Loucy (cell line): Measurements from ENCODE around the gene PPP1R12B.

Experiments used
- H2AFZ ChIP-seq: fragments of 200-600 bp; sonication (generic); 2 replicates; pipeline ENCODE4 v1.6.0; 2016; ENCODE audit warnings: antibody characterized with exemption, mild to moderate bottlenecking, low read length, moderate library complexity
- H3F3A ChIP-seq: fragments of 200-600 bp; 2 replicates; pipeline ENCODE4 v1.6.0; 2016; ENCODE audit warnings: antibody characterized with exemption, low read depth, mild to moderate bottlenecking
- H3K27me3 ChIP-seq: fragments of 200-600 bp; sonication (generic); 2 replicates; pipeline ENCODE4 v1.6.1; 2014; ENCODE audit warnings: low read length, mild to moderate bottlenecking; ENCODE audit not compliant: insufficient read depth, poor library complexity, severe bottlenecking
- H3K36me3 ChIP-seq: fragments of 200-600 bp; sonication (generic); 2 replicates; pipeline ENCODE4 v1.6.1; 2016; ENCODE audit warnings: low read length; ENCODE audit not compliant: insufficient read depth
- H3K4me1 ChIP-seq: fragments of 200-600 bp; sonication (generic); 2 replicates; pipeline ENCODE4 v1.5.1; 2014; ENCODE audit warnings: low read length, mild to moderate bottlenecking; ENCODE audit not compliant: insufficient read depth, poor library complexity, severe bottlenecking
- H3K4me2 ChIP-seq: fragments of 200-600 bp; sonication (generic); 2 replicates; pipeline ENCODE4 v1.6.0; 2014; ENCODE audit warnings: antibody characterized with exemption, low read length, low read depth, mild to moderate bottlenecking; ENCODE audit not compliant: poor library complexity, severe bottlenecking
- H3K4me3 ChIP-seq: fragments of 200-600 bp; sonication (generic); 2 replicates; pipeline ENCODE4 v1.5.1; 2014; ENCODE audit warnings: low read length, mild to moderate bottlenecking, mixed read lengths; ENCODE audit not compliant: poor library complexity, severe bottlenecking
- H3K79me2 ChIP-seq: fragments of 200-600 bp; sonication (generic); 2 replicates; pipeline ENCODE4 v1.6.1; 2014; ENCODE audit warnings: low read length; ENCODE audit not compliant: insufficient read depth
- H3K9ac ChIP-seq: fragments of 200-600 bp; sonication (generic); 2 replicates; pipeline ENCODE4 v1.6.0; 2014; ENCODE audit warnings: mild to moderate bottlenecking, low read depth, low read length, moderate library complexity; ENCODE audit not compliant: poor library complexity, severe bottlenecking
- H3K9me2 ChIP-seq: fragments of 200-600 bp; sonication (generic); replicated peaks from 2 replicates; pipeline ENCODE4 v1.6.1; 2016; ENCODE audit warnings: low read depth, low read length, mixed read lengths
- H3K9me3 ChIP-seq: fragments of 200-600 bp; sonication (generic); 2 replicates; pipeline ENCODE4 v1.6.1; 2014; ENCODE audit warnings: mild to moderate bottlenecking, antibody characterized with exemption, low read length, low read depth; ENCODE audit not compliant: insufficient read depth
- H4K20me1 ChIP-seq: fragments of 200-600 bp; sonication (generic); 2 replicates; pipeline ENCODE4 v1.6.0; 2014; ENCODE audit warnings: antibody characterized with exemption, low read length, mild to moderate bottlenecking; ENCODE audit not compliant: insufficient read depth, poor library complexity, severe bottlenecking
- EZH2phosphoT487 ChIP-seq: fragments of 200-600 bp; IDR thresholded peaks from 2 replicates; pipeline ENCODE4 v1.6.1; 2018; ENCODE audit warnings: antibody characterized with exemption, mild to moderate bottlenecking, moderate library complexity, borderline replicate concordance
- TF ChIP-seq, protein P1 (sequence below): fragments of 200-600 bp; sonication (generic); conservative IDR thresholded peaks from 2 replicates; pipeline ENCODE4 v1.5.1; 2014; ENCODE audit warnings: mild to moderate bottlenecking, antibody characterized with exemption, low read length

The PPP1R12B gene

DNA sequence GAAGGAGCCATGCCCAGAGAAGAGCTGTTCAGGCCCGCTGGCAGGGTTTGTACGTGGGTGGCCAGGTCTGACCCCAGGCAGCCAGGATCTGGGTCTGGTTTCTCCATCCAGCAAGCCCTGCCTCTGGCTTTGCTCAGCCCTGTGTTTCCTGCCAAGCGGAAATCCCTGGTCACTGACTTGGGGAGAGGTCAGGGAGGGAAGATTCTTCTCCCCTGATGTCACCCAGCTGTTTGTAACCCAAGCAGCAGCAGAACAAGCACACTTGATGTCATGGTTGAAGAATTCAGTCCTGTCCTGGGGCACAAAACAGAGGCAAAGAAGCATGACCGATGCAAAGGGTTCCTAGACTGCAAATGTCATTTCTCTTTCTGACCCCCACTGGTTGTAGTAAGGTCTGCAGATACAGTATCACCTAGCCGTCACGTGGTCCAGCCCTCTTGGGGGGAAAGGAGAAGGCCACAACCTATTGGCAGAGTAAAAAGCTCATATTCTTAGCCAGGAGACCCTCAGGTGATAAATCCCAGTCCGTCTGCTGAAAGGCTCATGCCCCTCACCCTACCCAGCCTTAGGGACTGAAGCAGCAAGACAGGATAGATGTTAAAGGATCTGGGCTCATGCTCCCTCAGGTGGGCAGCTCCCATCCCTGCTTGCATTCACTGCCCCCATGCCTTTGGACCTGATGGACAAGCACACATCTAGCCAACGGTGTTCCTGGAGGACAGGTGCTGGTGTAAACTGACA, 240.9 kb downstream of the PPP1R12B start:
- Histone ChIP-seq H3K4me1 (no peaks in the 10 kb centered on the region), H3K9me2 (no peaks in the 10 kb centered on the region), H3K79me2 (no peaks in the 10 kb centered on the region), H2AFZ (no peak overlapping the region), H3K4me3 (no peak overlapping the region), H3K9ac (no peak overlapping the region), H4K20me1 (no peaks in the 10 kb centered on the region), H3K36me3 (no peaks in the 10 kb centered on the region), H3F3A (no peaks in the 10 kb centered on the region), H3K9me3 (no peaks in the 10 kb centered on the region), H3K27me3 (no peaks in the 10 kb centered on the region), H3K4me2 (no peak overlapping the region)
- TF ChIP-seq EZH2phosphoT487: no peak
- TF ChIP-seq, protein P1, sequence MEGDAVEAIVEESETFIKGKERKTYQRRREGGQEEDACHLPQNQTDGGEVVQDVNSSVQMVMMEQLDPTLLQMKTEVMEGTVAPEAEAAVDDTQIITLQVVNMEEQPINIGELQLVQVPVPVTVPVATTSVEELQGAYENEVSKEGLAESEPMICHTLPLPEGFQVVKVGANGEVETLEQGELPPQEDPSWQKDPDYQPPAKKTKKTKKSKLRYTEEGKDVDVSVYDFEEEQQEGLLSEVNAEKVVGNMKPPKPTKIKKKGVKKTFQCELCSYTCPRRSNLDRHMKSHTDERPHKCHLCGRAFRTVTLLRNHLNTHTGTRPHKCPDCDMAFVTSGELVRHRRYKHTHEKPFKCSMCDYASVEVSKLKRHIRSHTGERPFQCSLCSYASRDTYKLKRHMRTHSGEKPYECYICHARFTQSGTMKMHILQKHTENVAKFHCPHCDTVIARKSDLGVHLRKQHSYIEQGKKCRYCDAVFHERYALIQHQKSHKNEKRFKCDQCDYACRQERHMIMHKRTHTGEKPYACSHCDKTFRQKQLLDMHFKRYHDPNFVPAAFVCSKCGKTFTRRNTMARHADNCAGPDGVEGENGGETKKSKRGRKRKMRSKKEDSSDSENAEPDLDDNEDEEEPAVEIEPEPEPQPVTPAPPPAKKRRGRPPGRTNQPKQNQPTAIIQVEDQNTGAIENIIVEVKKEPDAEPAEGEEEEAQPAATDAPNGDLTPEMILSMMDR: no peak

GRCh38 chr1:202590126-202590525, 241.6 kb downstream of the PPP1R12B start:
- H3K9me3 ChIP-seq: no peaks in the 10 kb centered on the region
- no peaks in the 10 kb centered on the region for H3K4me1 ChIP-seq
- no peak for TF ChIP-seq EZH2phosphoT487
- H3K79me2 ChIP-seq: no peaks in the 10 kb centered on the region
- H3K4me2 ChIP-seq: no peak overlapping the region
- no peaks in the 10 kb centered on the region for H3K36me3 ChIP-seq
- H3F3A ChIP-seq: no peaks in the 10 kb centered on the region
- H3K27me3 ChIP-seq: no peaks in the 10 kb centered on the region
- H4K20me1 ChIP-seq: no peaks in the 10 kb centered on the region
- H2AFZ ChIP-seq: no peak overlapping the region
- no peak overlapping the region for H3K4me3 ChIP-seq
- H3K9me2 ChIP-seq: no peaks in the 10 kb centered on the region
- H3K9ac ChIP-seq: no peak overlapping the region

GRCh38 chr1:202590975-202591411, 242.5 kb downstream of the PPP1R12B start:
- Histone ChIP-seq H3K79me2 (no peaks in the 10 kb centered on the region), H3K4me2 (no peak overlapping the region), H3K9me2 (no peaks in the 10 kb centered on the region), H3K36me3 (no peaks in the 10 kb centered on the region), H4K20me1 (no peaks in the 10 kb centered on the region), H3K9ac (no peak overlapping the region), H3K4me3 (no peak overlapping the region), H3K4me1 (no peaks in the 10 kb centered on the region), H3K27me3 (no peaks in the 10 kb centered on the region), H2AFZ (no peak overlapping the region), H3F3A (no peaks in the 10 kb centered on the region), H3K9me3 (no peaks in the 10 kb centered on the region)
- TF ChIP-seq EZH2phosphoT487: no peak

- Histone ChIP-seq H2AFZ (no peak overlapping the region), H3K27me3 (no peaks in the 10 kb centered on the region), H3K79me2 (no peaks in the 10 kb centered on the region), H3K9ac (no peak overlapping the region), H4K20me1 (no peaks in the 10 kb centered on the region), H3K36me3 (no peaks in the 10 kb centered on the region), H3K4me2 (no peak overlapping the region), H3K4me3 (no peak overlapping the region), H3K9me2 (no peaks in the 10 kb centered on the region), H3K9me3 (no peaks in the 10 kb centered on the region), H3F3A (no peaks in the 10 kb centered on the region), H3K4me1 (no peaks in the 10 kb centered on the region)
- no peak for TF ChIP-seq EZH2phosphoT487
- TF ChIP-seq, protein P1: no peak
Observed at GRCh38 chr1:202591515-202591914, 243.0 kb downstream of the PPP1R12B start.
